ENCODE measurements around the gene LY6G6D.

- TF ChIP-seq EZH2 (IDR thresholded peaks at IDR 0.05; ENCODE audit: low read length, missing control alignments), result no peak
- no peak for TF ChIP-seq CTCF (conservative IDR thresholded peaks at IDR 0.05 in 1 of 2, IDR thresholded peaks at IDR 0.05 in 1 of 2; ENCODE audit: low read depth in 1 of 2, low read length in 2 of 2)
These were observed 50.4 kb downstream of the LY6G6D start for GRCh38 chr6:31765559-31765909.

All from fibroblast of lung (primary cell).